HuH-7.5 (cell line): ENCODE measurements around the gene CDH16.
"Not testable (repeated sequence)": the region's sequence is repeated elsewhere in the genome, so short reads cannot be mapped to it uniquely, and the experiment has no call there.

Source experiments
- DNase-seq: peaks from one replicate; pipeline ENCODE4 v3.0.0; 2011; ENCODE audit warnings: low spot score

The CDH16 gene

GRCh38 chr16:66910175-66910940, 8.3 kb downstream of the CDH16 start:
- peak; percentile 1 for DNase-seq

DNA sequence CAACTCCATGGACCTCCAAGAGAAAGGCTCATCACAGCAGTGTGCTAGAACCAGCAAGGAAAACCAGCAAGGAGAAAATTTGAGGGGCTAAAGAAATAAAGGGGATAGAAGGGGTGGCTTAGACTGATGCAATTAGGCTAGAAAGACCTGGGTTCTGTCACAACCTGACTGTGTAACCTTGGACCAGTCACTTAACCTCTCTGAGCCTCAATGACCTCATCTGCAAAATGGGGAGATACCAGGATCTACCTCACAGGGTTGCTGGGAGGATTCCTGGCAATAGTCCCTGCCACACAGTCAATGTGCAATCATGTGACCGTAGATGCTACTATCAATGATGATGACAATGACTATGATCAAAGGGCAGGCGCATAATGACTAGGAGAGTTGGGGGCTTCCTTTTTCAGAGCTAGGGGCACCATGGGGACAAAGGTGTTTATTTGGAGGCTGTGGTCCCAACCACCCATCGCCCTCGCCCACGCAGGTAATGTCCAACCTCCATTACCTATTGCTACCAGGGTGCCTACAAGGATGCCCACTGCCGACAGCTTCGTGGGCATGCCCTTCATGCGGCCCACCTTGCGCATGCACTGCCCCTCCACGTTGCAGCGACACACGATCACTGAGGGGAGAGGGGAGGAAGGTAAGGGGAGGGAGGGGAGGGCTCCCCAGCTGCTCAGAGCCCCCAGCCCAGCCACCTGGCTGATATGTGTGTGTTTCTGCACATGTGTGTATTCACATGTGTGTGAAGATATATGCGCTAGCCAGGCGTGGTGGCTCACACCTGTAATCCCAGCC, 9.7 kb downstream of the CDH16 start:
- DNase-seq = no peak

- no peak for DNase-seq
Measured at GRCh38 chr16:66908116-66908515, 10.6 kb downstream of the CDH16 start.

DNA sequence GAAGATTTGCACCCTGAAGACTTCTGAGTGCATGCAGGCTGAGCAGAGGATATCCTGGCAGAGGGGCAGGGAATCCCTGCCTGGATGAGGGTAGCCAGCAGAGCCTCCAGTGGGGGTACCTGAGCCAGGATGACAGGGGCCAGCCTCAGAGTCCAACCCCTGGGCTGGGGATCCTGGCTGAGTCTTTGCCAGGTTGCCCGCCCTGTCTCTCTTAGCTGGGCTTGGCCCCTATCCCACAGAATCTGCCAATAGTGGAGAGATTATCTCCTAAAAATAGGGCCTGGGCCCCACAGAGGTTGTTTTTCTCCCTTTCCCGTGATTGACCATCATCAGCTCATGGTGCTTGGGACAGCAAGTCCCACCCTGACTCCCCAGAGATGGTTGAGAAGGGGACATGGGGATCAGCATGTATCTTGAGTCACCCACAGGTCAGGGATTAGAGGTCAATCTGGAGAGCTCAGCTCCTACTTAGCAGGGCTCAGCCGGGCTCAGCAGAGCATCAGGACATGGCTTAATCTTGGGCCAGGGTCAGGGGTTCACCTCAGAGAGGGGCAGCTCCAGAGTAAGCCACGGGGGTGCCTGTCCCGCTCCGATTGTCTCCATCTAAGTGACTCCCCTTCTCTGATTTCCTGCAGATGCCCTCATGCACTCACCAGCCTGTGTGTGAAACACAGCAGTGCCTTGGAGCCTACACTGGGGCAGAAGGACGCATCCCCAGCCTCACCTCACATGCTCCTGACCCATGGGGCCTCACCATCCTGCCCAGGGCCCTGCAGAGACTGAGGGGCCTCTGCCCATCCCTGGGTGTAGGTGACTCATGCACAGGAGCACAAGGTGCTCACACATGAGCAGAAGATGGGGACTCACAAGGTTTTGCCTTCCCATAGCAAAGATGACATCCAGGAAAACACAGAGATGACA, 11.5 kb downstream of the CDH16 start:
- peak; percentile 7 for DNase-seq

- DNase-seq = peak; percentile 55
Measured at GRCh38 chr16:66905633-66906539, 12.8 kb downstream of the CDH16 start.

DNA sequence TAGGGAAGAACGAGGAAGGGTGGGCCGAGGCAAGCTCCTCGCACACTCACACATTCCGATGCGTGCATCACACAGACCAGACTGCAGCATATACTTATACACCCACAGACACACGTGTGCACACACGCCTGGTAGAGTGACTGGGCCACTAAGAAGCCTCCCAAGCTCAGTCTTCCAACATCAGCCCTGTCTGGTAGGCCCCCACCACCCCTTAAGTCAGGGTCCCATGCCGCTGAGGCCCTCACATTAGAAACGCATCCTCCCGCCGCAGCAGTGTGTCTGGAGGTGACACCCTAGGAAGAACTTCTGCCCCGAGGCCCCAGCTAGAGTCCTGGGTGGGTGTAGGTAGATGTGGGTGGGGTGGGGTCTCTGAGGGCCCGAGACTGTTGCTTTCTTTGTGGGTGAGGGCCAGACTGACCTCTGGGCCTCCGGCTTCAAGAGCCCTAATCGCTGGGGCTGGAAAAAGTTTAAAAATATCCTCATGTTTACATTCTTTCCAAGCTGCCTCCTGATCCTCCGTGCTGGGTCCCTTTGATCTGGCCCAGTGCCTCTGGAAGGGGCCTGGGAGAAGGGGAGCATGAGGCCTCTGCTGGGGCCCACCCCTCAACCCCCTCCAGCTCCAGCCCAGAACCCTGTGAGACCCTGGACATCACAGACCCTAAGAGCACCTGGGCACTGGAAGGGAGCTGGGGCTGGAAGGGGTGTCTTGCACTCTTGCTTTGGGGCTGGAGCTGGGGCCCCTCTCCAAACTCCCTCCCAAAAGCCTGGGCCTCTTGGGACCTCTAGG, 13.6 kb downstream of the CDH16 start:
- peak; percentile 43 for DNase-seq

GRCh38 chr16:66904428-66904845, 14.2 kb downstream of the CDH16 start:
- peak; percentile 6 for DNase-seq

DNA sequence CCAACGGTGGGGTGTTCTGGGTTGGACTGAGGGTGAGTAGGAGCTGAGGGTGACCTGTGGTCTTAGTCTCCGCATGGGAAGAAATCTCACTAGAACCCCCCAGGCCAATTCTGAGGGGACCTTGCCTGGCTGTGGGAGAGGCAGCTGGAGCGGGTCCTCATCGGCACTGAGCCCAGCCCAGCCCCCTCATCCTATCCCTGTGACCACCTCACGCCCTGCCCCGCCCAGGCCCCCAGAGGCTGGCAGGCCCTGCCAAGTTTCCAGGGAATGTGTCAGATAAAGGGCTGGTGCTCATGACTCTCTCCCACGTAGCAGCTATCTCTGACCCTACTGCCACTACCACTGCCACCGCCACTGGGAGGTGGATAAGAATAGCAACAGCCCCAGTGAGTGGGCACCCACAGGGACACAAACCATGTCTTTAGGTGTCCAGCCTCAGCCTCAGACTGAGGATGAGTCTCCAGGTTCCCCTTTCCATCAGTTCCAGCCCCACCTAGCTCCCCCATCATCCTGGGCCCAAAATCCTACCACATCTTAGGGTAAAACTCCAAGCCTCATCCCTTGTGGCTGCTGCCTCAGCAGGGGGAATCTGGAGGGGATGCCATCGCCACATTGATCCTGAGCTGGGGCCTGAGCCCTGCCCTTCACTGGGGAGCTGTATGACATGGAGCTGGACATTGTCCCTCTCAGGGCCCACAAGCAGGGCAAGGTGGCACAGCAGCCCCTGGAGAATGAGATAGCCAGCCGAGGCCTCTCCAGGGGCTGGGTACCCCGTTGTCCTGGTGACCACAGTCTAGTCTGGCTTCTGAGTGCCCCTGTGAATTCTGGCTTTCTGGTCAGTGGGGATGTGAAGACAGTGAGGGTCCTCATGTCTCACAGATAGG, 14.9 kb downstream of the CDH16 start:
- DNase-seq = peak; percentile 3

DNA sequence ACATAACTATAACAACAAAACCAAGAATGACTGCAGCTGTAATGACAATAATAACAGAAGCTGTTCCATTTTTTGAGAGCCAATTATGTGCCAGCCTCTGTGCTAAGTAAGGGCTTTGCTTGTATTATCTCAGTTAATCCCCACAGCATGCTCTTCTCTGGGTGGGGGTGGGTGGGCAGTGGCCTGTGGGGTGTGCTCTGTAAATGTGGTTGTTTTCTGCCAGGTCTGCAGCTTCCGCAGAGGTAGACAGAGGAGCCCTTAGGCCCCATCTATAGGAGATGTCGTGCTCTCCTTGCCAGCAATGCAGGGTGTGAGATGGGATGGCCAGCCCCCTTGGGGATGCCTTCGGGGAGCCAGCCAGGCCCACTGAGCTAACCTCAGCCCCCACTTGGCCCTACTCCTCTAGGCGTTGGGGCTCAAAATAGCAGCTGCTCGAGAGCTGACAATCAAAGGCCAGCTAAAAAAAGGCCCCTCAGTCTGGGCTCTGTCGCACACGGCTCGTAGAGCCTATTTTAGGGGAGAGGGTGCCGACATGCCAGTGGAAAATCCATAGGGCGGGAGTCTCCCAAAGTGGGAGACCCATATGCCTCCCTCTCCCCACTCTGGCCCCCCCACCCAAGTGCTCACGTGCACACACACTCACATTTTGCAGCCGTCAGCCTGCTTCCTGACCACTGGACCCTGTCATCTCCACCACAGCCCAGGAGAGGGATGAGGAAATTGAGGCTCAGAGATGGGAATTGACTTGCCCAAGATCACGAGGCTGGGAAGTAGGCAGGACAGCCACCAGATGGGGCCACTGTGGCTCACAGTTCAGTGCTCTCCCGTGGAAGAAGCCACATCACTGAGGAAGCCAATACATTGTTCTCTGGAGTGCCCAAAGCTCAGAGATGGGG, 15.8 kb downstream of the CDH16 start:
- no peak for DNase-seq

- DNase-seq = no peak
Measured at GRCh38 chr16:66901626-66902025, 17.1 kb downstream of the CDH16 start.

DNA sequence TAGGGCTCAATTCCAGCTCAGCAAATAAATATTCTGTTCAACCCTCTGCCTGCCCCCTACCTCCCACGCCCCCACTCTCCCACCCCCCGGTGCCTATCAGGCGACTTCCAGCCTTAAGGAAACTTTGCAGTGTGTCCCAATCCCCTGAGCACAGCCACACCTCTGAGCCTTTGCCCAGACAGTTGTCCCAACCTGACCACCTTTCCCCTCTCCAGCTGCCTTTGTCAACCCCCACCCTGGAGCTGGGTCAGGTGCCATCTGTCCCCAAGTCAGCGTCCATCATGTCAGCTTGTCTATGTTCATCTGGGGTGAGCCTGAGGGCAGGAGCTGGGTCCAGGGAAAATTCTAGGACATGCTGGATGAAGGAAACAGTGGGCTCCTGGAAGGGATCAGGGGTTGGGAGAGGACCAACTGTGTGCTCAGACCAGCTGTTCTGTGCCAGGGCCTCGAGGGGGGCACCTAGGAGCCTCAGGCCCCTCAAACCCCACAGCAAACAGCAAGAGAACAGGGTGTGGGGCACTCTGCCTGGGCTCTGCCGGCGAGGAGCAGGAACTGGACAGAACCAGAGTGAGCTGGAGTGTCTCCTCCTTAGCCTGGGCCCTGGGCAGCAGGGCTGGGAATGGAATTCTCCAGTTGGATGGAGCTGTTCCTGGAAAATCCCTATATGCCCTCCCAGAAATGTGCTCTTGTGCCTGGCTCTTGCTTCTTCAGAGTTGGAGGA, 17.8 kb downstream of the CDH16 start:
- no peak for DNase-seq

DNA sequence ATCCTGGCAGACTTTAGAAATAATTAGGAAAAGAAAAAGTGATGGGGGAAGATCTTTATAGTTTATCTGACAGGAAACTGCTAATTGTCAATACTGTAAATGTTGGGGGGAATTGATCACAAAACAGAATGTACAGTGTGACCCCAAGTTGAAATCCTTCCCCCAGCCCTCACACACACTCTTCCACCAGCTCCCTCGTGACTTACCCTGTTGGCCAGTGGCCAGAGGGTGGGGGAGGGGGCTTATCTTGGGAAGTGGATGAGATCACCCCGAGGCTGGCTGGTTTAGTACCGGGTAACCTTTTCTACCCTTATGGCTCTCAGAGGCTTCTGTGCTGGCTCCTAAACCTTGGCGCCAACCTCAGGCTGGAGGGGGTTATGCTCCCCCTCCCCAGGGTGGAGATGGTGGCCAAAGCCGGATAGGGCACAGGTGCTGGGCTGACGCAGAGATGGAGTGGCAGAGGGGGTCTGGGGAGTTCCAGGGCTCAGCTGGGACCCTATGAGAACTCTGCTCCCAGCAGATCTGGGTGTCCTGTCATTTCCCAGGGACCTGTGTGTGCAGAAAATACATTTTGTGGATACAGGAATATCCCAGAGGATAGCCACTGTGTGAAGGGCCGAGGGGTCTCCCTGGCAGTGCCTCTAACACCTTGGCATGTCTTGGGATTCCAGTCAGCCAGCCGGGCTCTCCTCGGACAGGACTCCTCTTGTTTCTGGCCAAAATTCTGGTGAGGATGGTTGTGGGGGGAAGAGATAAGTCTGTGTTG, 18.6 kb downstream of the CDH16 start:
- DNase-seq = no peak

DNA sequence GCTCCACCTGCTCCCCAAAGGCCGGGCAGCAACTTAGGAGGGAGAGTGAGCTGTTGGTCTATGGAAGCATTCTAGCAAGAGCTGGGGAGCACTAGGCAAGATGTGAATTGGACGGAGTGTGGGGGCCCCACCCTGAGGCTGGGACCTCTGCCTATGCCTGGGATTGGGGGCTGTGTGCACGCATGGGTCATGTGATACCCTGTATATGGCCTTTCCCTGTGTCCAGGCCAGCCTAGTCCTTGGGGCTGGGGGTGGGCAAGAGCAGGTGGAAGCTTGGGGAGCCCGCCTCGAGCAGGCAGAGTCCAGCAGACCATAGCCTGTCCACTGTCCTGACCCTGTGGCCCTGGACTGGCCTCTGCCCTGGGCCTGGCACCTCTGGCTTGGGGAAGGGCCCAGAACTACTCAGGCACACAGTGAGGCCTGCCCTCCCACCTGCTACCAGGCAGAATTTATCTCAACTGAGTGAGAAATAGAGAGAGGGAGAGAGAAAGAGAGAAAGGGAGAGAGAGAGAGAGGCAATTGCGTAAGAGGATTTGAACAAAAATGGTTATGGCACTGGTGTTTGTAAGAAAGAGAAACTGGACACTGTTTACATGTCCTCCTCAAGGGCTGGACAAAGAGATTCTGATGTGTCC, 19.3 kb downstream of the CDH16 start:
- DNase-seq = no peak

DNA sequence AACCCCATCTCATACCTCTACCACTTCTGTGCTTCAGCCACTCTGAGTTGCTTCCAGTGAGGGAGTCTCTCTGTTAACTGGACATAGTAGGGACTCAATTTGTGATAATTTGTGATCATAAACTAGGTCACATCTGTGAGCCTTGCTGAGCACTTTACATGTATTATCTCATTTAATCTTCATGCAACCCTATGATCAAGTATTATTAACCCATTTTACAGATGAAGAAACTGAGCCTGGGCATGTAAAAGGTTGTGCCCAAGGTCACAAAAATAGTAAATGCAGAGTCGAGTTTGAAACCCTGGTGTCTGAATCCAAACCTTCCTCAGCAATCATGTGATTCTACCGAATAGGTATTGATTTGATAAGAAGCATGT, 19.8 kb downstream of the CDH16 start:
- no peak for DNase-seq

DNA sequence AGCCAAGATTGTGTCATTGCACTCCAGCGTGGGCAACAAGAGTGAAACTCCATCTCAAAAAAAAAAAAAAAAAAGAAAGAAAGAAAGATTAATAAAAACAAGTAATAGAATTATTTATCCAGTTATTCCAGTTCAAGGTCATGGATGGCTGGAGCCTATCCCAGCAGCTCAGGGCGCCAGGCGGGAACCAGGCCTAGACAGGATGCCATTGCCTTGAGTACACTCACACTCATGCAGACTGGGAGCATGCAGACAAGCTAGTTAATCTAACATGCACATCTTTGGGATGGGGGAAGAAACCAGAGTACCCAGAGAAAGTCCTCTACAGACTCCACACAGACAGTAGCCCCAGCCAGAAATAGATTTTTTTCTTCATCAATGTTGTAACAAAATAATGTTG, 20.5 kb downstream of the CDH16 start:
- DNase-seq = no peak

DNA sequence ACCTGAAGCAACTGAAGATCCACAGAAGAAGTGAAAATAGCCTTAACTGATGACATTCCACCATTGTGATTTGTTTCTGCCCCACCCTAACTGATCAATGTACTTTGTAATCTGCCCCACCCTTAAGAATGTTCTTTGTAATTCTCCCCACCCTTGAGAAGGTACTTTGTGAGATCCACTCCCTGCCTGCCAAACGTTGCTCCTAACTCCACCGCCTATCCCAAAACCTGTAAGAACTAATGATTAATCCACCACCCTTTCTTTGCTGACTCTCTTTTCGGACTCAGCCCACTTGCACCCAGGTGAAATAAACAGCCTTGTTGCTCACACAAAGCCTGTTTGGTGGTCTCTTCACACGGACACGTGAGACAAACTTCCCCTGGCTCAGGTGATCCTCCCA, 22.0 kb downstream of the CDH16 start:
- DNase-seq = not testable (repeated sequence)
